ENCODE results near the gene GNGT2.

GNGT2 gene

GRCh38 chr17:49229076-49229804, 18.9 kb upstream of the GNGT2 start:
- Histone ChIP-seq H2AFZ (ENCODE audit: low read depth) (peak overlapping the region; percentile 96; the same call in 1 of the 2 replicates), H3K4me1 (ENCODE audit: low read depth, poor library complexity, severe bottlenecking) (peaks cover 7% of the 10 kb centered on the region), H3K36me3 (ENCODE audit: insufficient read depth) (no peaks in the 10 kb centered on the region), H3K79me2 (ENCODE audit: insufficient read depth, low read depth) (no peaks in the 10 kb centered on the region), H3K4me3 (IDR thresholded peaks at IDR 0.05; ENCODE audit: insufficient read depth, low read depth, low read length) (no peak overlapping the region), H3K9ac (no peak overlapping the region), H3K4me2 (no peak overlapping the region), H3K27me3 (ENCODE audit: insufficient read depth, low read depth) (peaks cover 38% of the 10 kb centered on the region), H3K27ac (no peak overlapping the region), H4K20me1 (ENCODE audit: insufficient read depth) (no peaks in the 10 kb centered on the region)
- TF ChIP-seq, protein P1, sequence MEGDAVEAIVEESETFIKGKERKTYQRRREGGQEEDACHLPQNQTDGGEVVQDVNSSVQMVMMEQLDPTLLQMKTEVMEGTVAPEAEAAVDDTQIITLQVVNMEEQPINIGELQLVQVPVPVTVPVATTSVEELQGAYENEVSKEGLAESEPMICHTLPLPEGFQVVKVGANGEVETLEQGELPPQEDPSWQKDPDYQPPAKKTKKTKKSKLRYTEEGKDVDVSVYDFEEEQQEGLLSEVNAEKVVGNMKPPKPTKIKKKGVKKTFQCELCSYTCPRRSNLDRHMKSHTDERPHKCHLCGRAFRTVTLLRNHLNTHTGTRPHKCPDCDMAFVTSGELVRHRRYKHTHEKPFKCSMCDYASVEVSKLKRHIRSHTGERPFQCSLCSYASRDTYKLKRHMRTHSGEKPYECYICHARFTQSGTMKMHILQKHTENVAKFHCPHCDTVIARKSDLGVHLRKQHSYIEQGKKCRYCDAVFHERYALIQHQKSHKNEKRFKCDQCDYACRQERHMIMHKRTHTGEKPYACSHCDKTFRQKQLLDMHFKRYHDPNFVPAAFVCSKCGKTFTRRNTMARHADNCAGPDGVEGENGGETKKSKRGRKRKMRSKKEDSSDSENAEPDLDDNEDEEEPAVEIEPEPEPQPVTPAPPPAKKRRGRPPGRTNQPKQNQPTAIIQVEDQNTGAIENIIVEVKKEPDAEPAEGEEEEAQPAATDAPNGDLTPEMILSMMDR (conservative IDR thresholded peaks at IDR 0.05; ENCODE audit: low read depth, low read length): no peak

DNA sequence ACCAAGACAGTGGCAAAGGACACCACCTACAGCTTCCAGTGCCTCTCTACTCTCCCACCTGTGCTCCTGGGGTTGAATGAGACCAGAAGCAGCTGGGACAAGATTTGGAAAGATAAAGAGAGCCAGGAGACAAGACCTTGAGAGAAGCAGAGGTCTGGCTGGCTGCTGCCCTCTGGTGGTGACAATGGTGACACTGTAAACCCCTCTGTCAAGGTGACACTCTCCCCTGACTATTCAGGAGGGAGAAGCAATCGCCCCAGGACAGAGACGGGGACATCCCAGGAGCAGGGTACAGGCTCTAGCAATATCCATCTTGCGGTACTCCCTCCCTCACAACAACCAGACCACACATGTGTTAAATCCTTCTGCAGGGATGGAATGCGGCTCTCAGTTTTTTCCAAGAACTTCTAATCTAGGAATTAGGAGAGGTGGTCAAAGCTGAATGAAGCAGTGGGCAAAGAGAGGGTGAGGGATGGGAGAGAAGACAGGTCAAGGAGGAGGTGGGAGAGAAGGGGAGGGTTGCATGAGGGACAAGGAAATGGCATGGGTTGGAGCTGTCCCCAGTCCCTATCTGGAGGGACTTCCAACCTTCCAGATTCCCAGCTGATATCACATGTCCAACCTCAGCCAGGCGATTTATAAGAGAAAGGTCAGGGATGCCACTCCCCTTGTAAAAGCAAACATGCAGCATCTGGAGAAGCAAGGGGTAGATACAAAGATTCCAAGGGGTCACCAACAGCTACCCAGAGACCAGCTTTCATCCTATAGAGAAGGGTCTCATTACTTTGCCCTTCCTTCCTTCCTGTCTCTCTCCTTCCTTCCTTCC, 17.3 kb upstream of the GNGT2 start:
- Histone ChIP-seq H3K36me3 (ENCODE audit: insufficient read depth) (no peaks in the 10 kb centered on the region), H3K79me2 (ENCODE audit: insufficient read depth, low read depth) (no peaks in the 10 kb centered on the region), H2AFZ (ENCODE audit: low read depth) (no peak overlapping the region), H3K27me3 (ENCODE audit: insufficient read depth, low read depth) (peaks cover 54% of the 10 kb centered on the region), H3K4me2 (no peak overlapping the region), H3K27ac (no peak overlapping the region), H3K4me3 (IDR thresholded peaks at IDR 0.05; ENCODE audit: insufficient read depth, low read depth, low read length) (no peak overlapping the region), H3K4me1 (ENCODE audit: low read depth, poor library complexity, severe bottlenecking) (peaks cover 15% of the 10 kb centered on the region), H3K9ac (no peak overlapping the region), H4K20me1 (ENCODE audit: insufficient read depth) (no peaks in the 10 kb centered on the region)
- TF ChIP-seq, protein P1 (conservative IDR thresholded peaks at IDR 0.05; ENCODE audit: low read depth, low read length): peak; percentile 92

GRCh38 chr17:49226771-49227435, 16.5 kb upstream of the GNGT2 start:
- H3K4me1 ChIP-seq (ENCODE audit: low read depth, poor library complexity, severe bottlenecking): peaks cover 15% of the 10 kb centered on the region
- no peaks in the 10 kb centered on the region for H3K36me3 ChIP-seq (ENCODE audit: insufficient read depth)
- H2AFZ ChIP-seq (ENCODE audit: low read depth): no peak overlapping the region
- no peak overlapping the region for H3K9ac ChIP-seq
- H3K27ac ChIP-seq: no peak overlapping the region
- H3K27me3 ChIP-seq (ENCODE audit: insufficient read depth, low read depth): peaks cover 56% of the 10 kb centered on the region
- no peaks in the 10 kb centered on the region for H3K79me2 ChIP-seq (ENCODE audit: insufficient read depth, low read depth)
- no peak overlapping the region for H3K4me3 ChIP-seq (IDR thresholded peaks at IDR 0.05; ENCODE audit: insufficient read depth, low read depth, low read length)
- H3K4me2 ChIP-seq: no peak overlapping the region
- TF ChIP-seq, protein P1 (conservative IDR thresholded peaks at IDR 0.05; ENCODE audit: low read depth, low read length): no peak
- H4K20me1 ChIP-seq (ENCODE audit: insufficient read depth): no peaks in the 10 kb centered on the region

GRCh38 chr17:49225554-49226236, 15.3 kb upstream of the GNGT2 start:
- H2AFZ ChIP-seq (ENCODE audit: low read depth): no peak overlapping the region
- TF ChIP-seq, protein P1 (conservative IDR thresholded peaks at IDR 0.05; ENCODE audit: low read depth, low read length): no peak
- no peak overlapping the region for H3K27ac ChIP-seq
- no peak overlapping the region for H3K4me3 ChIP-seq (IDR thresholded peaks at IDR 0.05; ENCODE audit: insufficient read depth, low read depth, low read length)
- peaks cover 47% of the 10 kb centered on the region for H3K27me3 ChIP-seq (ENCODE audit: insufficient read depth, low read depth)
- H4K20me1 ChIP-seq (ENCODE audit: insufficient read depth): no peaks in the 10 kb centered on the region
- H3K4me1 ChIP-seq (ENCODE audit: low read depth, poor library complexity, severe bottlenecking): peaks cover 8% of the 10 kb centered on the region
- H3K9ac ChIP-seq: no peak overlapping the region
- no peak overlapping the region for H3K4me2 ChIP-seq
- no peaks in the 10 kb centered on the region for H3K79me2 ChIP-seq (ENCODE audit: insufficient read depth, low read depth)
- no peaks in the 10 kb centered on the region for H3K36me3 ChIP-seq (ENCODE audit: insufficient read depth)
